ENCODE data around the gene PVALEF. TPM values are rescaled to one million over a fixed set of nuclear protein-coding genes. Genes with fewer than 3 reads are reported as not detected.

The PVALEF gene
- total RNA-seq, 4 donors from 2014 or later = not detected

DNA sequence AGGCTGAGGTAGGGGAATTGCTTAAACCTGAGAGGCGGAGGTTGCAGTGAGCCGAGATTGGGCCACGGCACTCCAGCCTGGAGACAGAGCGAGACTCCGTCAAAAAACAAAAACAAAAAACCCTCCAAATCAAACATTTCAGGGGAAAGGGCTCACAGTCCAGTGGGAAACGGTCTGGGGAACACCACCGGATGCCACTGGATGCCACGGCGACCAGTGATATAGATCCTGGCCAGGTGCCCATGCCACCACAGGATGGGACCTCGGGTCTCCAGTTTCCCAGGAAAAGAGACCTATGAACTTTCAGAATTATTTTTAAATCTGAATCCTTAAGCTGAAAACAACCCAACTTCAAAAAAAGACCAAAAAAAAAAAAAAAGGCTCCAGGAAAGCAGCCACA, 45.2 kb downstream of the PVALEF start:
- DNase-seq = no peak
- Histone ChIP-seq H3K36me3 (no peaks in the 10 kb centered on the region), H3K27me3 (no peaks in the 10 kb centered on the region), H3K27ac (no peak overlapping the region), H3K4me3 (replicated peaks in 1 of 3) (no peak overlapping the region), H3K9me3 (no peaks in the 10 kb centered on the region), H3K4me1 (no peaks in the 10 kb centered on the region)
- TF ChIP-seq POLR2A (IDR thresholded peaks at IDR 0.05) = no peak
- TF ChIP-seq, protein P1, sequence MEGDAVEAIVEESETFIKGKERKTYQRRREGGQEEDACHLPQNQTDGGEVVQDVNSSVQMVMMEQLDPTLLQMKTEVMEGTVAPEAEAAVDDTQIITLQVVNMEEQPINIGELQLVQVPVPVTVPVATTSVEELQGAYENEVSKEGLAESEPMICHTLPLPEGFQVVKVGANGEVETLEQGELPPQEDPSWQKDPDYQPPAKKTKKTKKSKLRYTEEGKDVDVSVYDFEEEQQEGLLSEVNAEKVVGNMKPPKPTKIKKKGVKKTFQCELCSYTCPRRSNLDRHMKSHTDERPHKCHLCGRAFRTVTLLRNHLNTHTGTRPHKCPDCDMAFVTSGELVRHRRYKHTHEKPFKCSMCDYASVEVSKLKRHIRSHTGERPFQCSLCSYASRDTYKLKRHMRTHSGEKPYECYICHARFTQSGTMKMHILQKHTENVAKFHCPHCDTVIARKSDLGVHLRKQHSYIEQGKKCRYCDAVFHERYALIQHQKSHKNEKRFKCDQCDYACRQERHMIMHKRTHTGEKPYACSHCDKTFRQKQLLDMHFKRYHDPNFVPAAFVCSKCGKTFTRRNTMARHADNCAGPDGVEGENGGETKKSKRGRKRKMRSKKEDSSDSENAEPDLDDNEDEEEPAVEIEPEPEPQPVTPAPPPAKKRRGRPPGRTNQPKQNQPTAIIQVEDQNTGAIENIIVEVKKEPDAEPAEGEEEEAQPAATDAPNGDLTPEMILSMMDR (IDR thresholded peaks at IDR 0.05) = no peak
- 70 to 77% methylated on average over 10 of the region's 10 CpGs for WGBS, 2 donors
- intact Hi-C loops (cut with DNase I) = no loop called here

DNA sequence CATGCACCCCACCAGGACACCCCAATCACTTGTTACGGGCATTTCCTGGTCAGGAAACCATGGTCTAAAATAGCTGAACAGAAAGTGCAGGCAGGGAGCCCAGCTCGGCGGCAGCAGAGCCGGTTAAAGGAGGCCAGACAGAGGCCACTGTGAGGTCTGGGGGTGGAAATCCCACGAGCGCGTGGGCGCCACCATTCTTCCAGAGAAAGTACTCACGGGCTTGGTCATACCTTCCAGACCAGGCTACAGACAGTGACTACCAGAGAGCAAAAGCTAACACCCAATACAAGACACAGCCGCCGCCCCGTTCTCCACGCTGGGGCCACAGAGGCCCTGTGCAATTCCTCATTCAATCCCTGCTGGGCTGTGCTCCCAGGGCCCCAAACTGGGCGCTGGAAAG, 45.6 kb downstream of the PVALEF start:
- no peaks in the 10 kb centered on the region for H3K36me3 ChIP-seq
- no peaks in the 10 kb centered on the region for H3K9me3 ChIP-seq
- no peak overlapping the region for H3K27ac ChIP-seq
- 75 to 76% methylated on average over 14 of the region's 14 CpGs for WGBS, 2 donors
- no peak for DNase-seq
- no peaks in the 10 kb centered on the region for H3K4me1 ChIP-seq
- intact Hi-C loops (cut with DNase I) = no loop called here
- no peaks in the 10 kb centered on the region for H3K27me3 ChIP-seq
- no peak overlapping the region for H3K4me3 ChIP-seq (replicated peaks in 1 of 3)
- TF ChIP-seq POLR2A (IDR thresholded peaks at IDR 0.05) = no peak
- TF ChIP-seq, protein P1 (IDR thresholded peaks at IDR 0.05) = no peak

DNA sequence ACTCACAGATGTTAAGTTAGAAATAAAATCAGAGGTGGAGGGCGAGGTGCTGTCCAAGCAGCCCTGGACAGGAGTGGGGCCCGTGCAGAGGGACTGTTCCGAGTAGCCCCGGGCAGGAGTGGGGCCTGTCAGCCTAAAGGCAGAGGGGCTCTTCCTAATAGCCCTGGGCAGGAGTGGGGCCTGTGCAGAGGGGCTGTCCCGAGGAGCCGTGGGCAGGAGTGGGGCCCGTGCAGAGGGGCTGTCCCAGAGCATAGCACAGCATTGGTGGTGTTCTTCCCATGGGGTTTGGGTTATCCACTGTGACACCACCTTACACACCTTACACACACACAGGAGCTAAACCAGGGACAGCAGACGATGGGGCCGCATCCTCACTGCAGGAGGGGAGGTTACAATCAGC, 47.1 kb downstream of the PVALEF start:
- no peak for DNase-seq
- Histone ChIP-seq H3K9me3 (no peaks in the 10 kb centered on the region), H3K27me3 (no peaks in the 10 kb centered on the region), H3K4me1 (no peaks in the 10 kb centered on the region), H3K36me3 (no peaks in the 10 kb centered on the region), H3K4me3 (replicated peaks in 1 of 3) (no peak overlapping the region), H3K27ac (no peak overlapping the region)
- 93 to 96% methylated on average over 8 to 9 of the region's 9 CpGs for WGBS, 2 donors
- TF ChIP-seq POLR2A (IDR thresholded peaks at IDR 0.05) = no peak
- TF ChIP-seq, protein P1 (IDR thresholded peaks at IDR 0.05) = no peak
- intact Hi-C loops (cut with DNase I) = no loop called here

DNA sequence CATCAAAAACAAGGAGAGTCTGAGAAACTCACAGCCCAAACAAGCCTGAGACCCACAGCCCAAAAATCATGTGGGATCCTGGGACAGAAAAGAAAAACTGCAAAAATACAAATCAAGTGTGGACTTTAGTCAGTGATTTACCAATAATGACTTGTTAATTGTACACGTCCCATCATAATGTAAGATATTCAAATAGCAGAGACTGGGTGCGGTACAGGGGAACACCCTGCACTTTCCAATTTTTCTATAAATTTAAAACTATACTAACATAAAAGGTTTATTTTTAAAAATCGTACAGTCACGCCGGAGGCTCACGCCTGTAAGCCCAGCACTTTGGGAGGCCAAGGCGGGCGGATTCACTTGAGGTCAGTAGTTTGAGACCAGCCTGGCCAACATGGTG, 48.7 kb downstream of the PVALEF start:
- Histone ChIP-seq H3K36me3 (no peaks in the 10 kb centered on the region), H3K27ac (no peak overlapping the region), H3K4me3 (replicated peaks in 1 of 3) (no peak overlapping the region), H3K9me3 (no peaks in the 10 kb centered on the region), H3K4me1 (no peaks in the 10 kb centered on the region), H3K27me3 (no peaks in the 10 kb centered on the region)
- no peak for TF ChIP-seq POLR2A (IDR thresholded peaks at IDR 0.05)
- TF ChIP-seq, protein P1 (IDR thresholded peaks at IDR 0.05) = no peak
- no peak for DNase-seq
- intact Hi-C loops (cut with DNase I) = no loop called here
- WGBS, 2 donors = 96 to 97% methylated on average over 8 of the region's 8 CpGs

DNA sequence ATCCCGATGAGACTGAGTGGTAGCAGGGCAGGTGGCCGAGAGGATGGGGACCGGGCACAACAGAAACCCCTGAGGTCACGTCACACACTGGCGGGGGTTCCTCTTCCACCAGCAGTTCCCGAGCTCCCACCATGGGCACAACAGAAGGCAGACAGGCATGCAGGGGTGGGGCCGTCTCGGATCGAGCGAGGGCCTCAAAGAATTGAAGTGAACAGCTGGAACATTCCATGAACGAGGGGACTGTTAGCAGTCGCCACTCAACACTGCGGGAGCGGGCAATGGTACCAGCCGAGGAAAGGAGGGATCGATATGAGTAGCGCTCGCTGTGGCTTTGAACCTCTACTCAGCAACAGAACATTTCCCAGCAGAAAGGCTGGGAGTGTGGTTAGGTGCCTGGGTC, 52.2 kb downstream of the PVALEF start:
- H3K4me1 ChIP-seq = peaks cover 12 to 13% of the 10 kb centered on the region in 2 donors
- no peaks in the 10 kb centered on the region for H3K9me3 ChIP-seq
- H3K4me3 ChIP-seq (replicated peaks in 1 of 3) = no peak overlapping the region
- H3K27ac ChIP-seq = no peak overlapping the region
- DNase-seq = no peak
- intact Hi-C loops (cut with DNase I) = no loop called here
- H3K27me3 ChIP-seq = no peaks in the 10 kb centered on the region
- WGBS, 2 donors = 90 to 93% methylated on average over 18 of the region's 18 CpGs
- peaks cover 0 to 3% of the 10 kb centered on the region in 2 donors for H3K36me3 ChIP-seq
- TF ChIP-seq, protein P1 (IDR thresholded peaks at IDR 0.05) = no peak
- TF ChIP-seq POLR2A (IDR thresholded peaks at IDR 0.05) = no peak
